Thymus (tissue), 11 donors: Measurements from ENCODE around the gene TENT5C. TPM values are rescaled to one million over a fixed set of nuclear protein-coding genes. Genes with fewer than 3 reads are reported as not detected.
A peak's percentile ranks its signal among the peaks of the same experiment; 100 is the strongest.

Experiments
- DNase-seq, 9 donors: peaks; one replicate each; pipeline ENCODE4 v3.0.0-alpha.2; 2013; ENCODE audit warnings: low spot score in 9 of 9, low read depth in 6 of 9, missing footprints in 1 of 9
- H3K27ac ChIP-seq, 2 donors: one replicate each; pipeline ENCODE4 v1.5.1; 2013; ENCODE audit warnings: control low read depth in 1 of 2, low read depth in 1 of 2, low read length in 1 of 2, mild to moderate bottlenecking in 1 of 2, moderate library complexity in 1 of 2
- H3K27me3 ChIP-seq, 2 donors: one replicate each; pipeline ENCODE4 v1.5.1; 2013; ENCODE audit warnings: low read length in 1 of 2; ENCODE audit not compliant: control insufficient read depth in 2 of 2, insufficient read depth in 1 of 2
- H3K36me3 ChIP-seq, 2 donors: one replicate each; pipeline ENCODE4 v1.5.1; 2013; ENCODE audit warnings: low read length in 1 of 2, mild to moderate bottlenecking in 1 of 2, moderate library complexity in 1 of 2; ENCODE audit not compliant: control insufficient read depth in 2 of 2, insufficient read depth in 2 of 2
- H3K4me1 ChIP-seq, 2 donors: one replicate each; pipeline ENCODE4 v1.5.1; 2013; ENCODE audit warnings: low read length in 2 of 2; ENCODE audit not compliant: control insufficient read depth in 2 of 2, insufficient read depth in 2 of 2
- H3K4me3 ChIP-seq, 2 donors: one replicate each; pipeline ENCODE4 v1.5.1; 2013; ENCODE audit warnings: low read length in 2 of 2, control low read depth in 1 of 2, mild to moderate bottlenecking in 1 of 2
- H3K9me3 ChIP-seq, 2 donors: one replicate each; pipeline ENCODE4 v1.5.1; 2013; ENCODE audit warnings: low read length in 1 of 2, mild to moderate bottlenecking in 1 of 2; ENCODE audit not compliant: control insufficient read depth in 2 of 2, insufficient read depth in 1 of 2
- WGBS: extraction: QIAGEN DNeasy Blood & Tissue Kit; methylation state at CpG from one replicate; pipeline ENCODE4 v1.1.7; 2013; 5-methylcytosine and 5-hydroxymethylcytosine counted together
- polyA plus RNA-seq: library from polyadenylated mRNA; stranded (reverse); fragments of 200-250 nt; gene quantifications from one replicate; pipeline ENCODE4 v1.2.3, GENCODE V29; 2013
- total RNA-seq: library from RNA; stranded (reverse); fragments of 120-200 nt; gene quantifications from one replicate; pipeline ENCODE4 v1.2.4, GENCODE V29; 2013
- donor health status: healthy.

The TENT5C gene
- total and polyA plus RNA-seq, 2 donors = 2.5 to 3.7 TPM

GRCh38 chr1:117594261-117594990, 11.4 kb upstream of the TENT5C start:
- Histone ChIP-seq H3K36me3 (no peaks in the 10 kb centered on the region), H3K27ac (no peak overlapping the region), H3K9me3 (no peaks in the 10 kb centered on the region), H3K4me1 (no peaks in the 10 kb centered on the region), H3K27me3 (peaks cover 2 to 13% of the 10 kb centered on the region in 2 donors), H3K4me3 (no peak overlapping the region)
- DNase-seq = no peak
- 79% methylated on average over 8 of the region's 8 CpGs for WGBS

GRCh38 chr1:117596023-117596720, 9.7 kb upstream of the TENT5C start:
- H3K27me3 ChIP-seq = peaks cover 2 to 21% of the 10 kb centered on the region in 2 donors
- H3K9me3 ChIP-seq = no peaks in the 10 kb centered on the region
- no peaks in the 10 kb centered on the region for H3K36me3 ChIP-seq
- 69% methylated on average over 5 of the region's 5 CpGs for WGBS
- H3K4me1 ChIP-seq = no peaks in the 10 kb centered on the region
- no peak overlapping the region for H3K4me3 ChIP-seq
- H3K27ac ChIP-seq = no peak overlapping the region
- DNase-seq = no peak

DNA sequence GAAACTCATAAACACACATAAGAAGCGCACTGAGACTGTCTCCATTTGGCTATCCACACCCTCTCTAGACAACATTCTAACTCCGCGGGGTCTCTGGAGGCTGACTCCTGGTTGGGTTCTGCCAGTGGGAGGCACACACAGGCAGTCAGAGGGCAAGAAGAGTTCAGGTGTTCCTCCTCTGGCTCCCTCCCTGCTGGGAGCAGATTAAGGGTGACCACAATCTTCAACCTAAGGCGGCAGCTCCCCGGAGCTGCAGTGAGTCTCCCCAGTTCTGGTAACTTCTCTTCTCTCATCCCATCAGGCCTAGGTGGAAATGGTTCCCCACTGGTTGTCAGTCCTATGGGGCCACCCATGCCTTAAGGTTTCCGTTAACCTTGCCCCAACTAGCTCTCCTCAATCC, 7.4 kb upstream of the TENT5C start:
- Histone ChIP-seq H3K27ac (no peak overlapping the region), H3K27me3 (peaks cover 2 to 27% of the 10 kb centered on the region in 2 donors), H3K4me3 (no peak overlapping the region), H3K36me3 (no peaks in the 10 kb centered on the region), H3K4me1 (no peaks in the 10 kb centered on the region), H3K9me3 (no peaks in the 10 kb centered on the region)
- no peak for DNase-seq
- WGBS = 89% methylated on average over 6 of the region's 6 CpGs

DNA sequence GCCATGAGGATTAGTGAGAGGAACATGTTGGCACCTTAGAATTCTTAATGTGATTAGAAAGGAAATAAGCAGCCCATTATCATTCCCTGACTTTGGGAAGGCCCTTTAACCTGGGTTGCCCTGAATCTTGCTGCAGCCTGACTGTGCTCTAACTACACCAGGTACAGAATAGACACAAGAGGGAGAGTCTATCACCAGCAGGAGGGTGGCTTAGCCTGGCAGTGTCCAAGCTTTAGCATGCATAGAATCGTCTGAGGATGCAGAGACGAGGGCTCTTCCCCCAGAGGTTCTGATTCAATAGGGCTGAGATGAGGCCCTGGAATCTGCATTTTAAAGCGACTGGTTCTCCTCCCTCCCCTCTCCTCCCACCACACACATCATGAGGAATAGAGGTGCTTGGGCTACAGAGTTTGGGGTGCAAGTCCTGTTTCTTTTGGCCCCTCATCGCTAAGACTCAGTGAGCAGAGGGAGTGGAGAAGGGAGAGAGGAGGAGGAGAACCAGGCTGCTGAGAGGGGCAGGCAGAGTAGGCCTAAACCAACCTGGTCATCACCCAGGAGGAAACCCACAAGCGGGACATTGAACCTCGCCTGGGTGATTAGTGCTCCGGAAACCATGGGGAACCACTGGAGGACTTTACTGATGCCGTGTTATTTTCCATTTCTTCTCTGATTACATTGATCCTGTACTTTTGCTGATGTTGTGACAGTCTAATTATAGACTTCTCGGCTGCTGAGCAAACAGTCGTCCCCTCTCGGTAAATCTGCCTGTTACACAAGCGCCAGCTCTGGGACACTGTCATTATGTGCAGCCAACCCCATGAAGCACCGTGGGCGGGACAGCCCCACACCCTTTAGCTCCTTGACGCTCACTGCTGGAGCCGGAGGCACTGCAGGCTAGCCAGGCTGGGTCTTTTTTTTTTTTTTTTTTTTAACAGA, 6.3 kb upstream of the TENT5C start:
- Histone ChIP-seq H3K27ac (no peak overlapping the region), H3K36me3 (no peaks in the 10 kb centered on the region), H3K27me3 (peaks cover 9 to 31% of the 10 kb centered on the region in 2 donors), H3K4me3 (no peak overlapping the region), H3K9me3 (no peaks in the 10 kb centered on the region), H3K4me1 (no peaks in the 10 kb centered on the region)
- WGBS = 94% methylated on average over 16 of the region's 16 CpGs
- DNase-seq = no peak

- 98% methylated on average over 7 of the region's 7 CpGs for WGBS
- peaks cover 0 to 6% of the 10 kb centered on the region in 2 donors for H3K4me1 ChIP-seq
- no peak overlapping the region for H3K27ac ChIP-seq
- no peak for DNase-seq
- H3K9me3 ChIP-seq = no peaks in the 10 kb centered on the region
- H3K4me3 ChIP-seq = no peak overlapping the region
- H3K36me3 ChIP-seq = no peaks in the 10 kb centered on the region
- H3K27me3 ChIP-seq = peaks cover 9 to 40% of the 10 kb centered on the region in 2 donors
Measured at GRCh38 chr1:117600325-117600943, 5.4 kb upstream of the TENT5C start.

DNA sequence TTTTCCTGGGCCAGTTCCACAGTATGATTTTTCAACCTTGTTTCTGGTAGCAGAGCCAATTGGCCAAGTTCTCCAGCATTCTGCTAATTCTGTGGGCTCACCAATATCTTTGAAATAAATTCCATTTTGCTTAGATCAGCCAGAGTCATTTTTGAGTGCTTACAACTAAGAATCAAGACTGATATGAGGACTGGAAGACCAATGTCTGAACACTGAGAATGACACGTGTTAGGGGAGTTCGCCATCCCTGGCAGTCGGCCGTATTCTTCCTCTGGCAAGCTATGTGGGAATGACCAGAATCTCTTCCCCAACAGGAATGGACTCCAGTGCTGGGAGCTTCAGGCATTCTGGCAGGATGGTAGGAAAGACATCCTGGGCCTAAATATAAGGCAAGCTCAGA, 4.9 kb upstream of the TENT5C start:
- peaks cover 0 to 7% of the 10 kb centered on the region in 2 donors for H3K4me1 ChIP-seq
- no peak overlapping the region for H3K4me3 ChIP-seq
- no peak overlapping the region for H3K27ac ChIP-seq
- H3K27me3 ChIP-seq = peaks cover 9 to 44% of the 10 kb centered on the region in 2 donors
- no peaks in the 10 kb centered on the region for H3K36me3 ChIP-seq
- no peak for DNase-seq
- H3K9me3 ChIP-seq = no peaks in the 10 kb centered on the region
- 98% methylated on average over 4 of the region's 4 CpGs for WGBS

DNA sequence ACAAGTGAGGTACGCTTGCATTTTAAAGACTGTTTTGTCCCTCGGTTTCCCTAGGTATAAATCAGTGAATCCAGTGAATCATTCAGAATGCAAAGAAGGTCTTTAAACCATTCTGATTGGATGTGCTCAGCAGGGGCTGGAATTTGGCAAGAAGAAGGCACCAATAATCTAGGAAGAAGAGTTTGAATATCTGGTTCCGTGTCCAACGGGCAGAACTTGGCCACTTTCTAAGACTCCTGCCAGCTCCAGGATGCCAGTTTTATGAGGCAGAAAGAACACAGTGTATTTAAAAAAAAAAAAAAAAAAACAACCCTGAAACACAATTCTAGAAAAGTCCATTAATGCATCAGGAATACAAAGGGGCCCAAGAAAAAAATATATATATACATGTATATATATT, 3.0 kb upstream of the TENT5C start:
- Histone ChIP-seq H3K4me3 (no peak overlapping the region), H3K4me1 (peaks cover 5 to 24% of the 10 kb centered on the region in 2 donors), H3K27me3 (peaks cover 7 to 57% of the 10 kb centered on the region in 2 donors), H3K36me3 (no peaks in the 10 kb centered on the region), H3K9me3 (no peaks in the 10 kb centered on the region), H3K27ac (no peak overlapping the region)
- no peak for DNase-seq
- WGBS = 96% methylated on average over 4 of the region's 4 CpGs

DNA sequence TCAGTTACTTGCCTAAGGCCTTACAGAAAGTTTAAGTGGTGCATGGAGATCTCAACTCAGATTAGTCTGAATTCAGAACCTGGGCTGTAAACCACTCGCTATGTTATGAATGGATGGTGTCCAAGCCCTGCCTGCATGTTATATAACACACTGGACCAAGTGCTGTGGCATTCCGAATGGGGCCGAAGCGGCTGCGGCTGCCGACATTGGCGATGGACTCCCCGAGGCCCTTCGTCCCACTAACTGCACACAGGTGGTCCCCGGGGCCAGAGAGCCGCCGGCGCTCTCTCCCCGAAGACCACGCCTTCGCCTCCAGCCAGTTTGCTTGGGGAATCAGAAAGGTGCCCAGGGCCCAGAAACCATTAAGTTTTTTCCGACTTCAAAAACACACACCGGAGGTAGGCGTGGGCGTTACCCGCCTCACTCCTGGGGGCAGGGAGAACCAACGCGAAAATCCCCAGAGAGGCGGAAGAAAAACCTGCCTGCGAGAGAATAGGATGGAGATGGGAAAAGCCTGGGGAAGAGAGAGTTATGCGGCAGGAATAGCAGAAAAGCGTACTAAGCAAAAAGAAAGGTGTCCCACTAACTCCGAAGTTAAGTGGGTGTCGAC, 579 bp upstream of the TENT5C start:
- 2% methylated on average over 29 of the region's 29 CpGs for WGBS
- peaks cover 7 to 71% of the 10 kb centered on the region in 2 donors for H3K27me3 ChIP-seq
- peaks cover 5 to 24% of the 10 kb centered on the region in 2 donors for H3K4me1 ChIP-seq
- H3K4me3 ChIP-seq = peak overlapping the region; percentile 63 to 70
- H3K9me3 ChIP-seq = no peaks in the 10 kb centered on the region
- peak overlapping the region; percentile 50 to 57 for H3K27ac ChIP-seq
- no peak for DNase-seq
- H3K36me3 ChIP-seq = no peaks in the 10 kb centered on the region
